Rectal smooth muscle tissue (tissue), 1 donor: ENCODE results near the gene BMP10.

Experiments used
- H3K27ac ChIP-seq: one replicate; pipeline ENCODE4 v1.7.0; 2013; ENCODE audit warnings: low read depth, low read length, inconsistent platforms
- H3K27me3 ChIP-seq: one replicate; pipeline ENCODE4 v1.7.0; 2013; ENCODE audit warnings: low read length; ENCODE audit not compliant: control insufficient read depth, insufficient read depth
- H3K36me3 ChIP-seq: one replicate; pipeline ENCODE4 v1.7.0; 2013; ENCODE audit warnings: low read length; ENCODE audit not compliant: control insufficient read depth, insufficient read depth
- H3K4me1 ChIP-seq: one replicate; pipeline ENCODE4 v1.7.0; 2013; ENCODE audit warnings: low read length; ENCODE audit not compliant: control insufficient read depth, insufficient read depth
- H3K4me3 ChIP-seq: one replicate; pipeline ENCODE4 v1.7.0; 2013; ENCODE audit warnings: low read length
- H3K9ac ChIP-seq: one replicate; pipeline ENCODE4 v1.7.0; 2013; ENCODE audit warnings: low read length

The BMP10 gene

GRCh38 chr2:68885074-68885810 lies 14.0 kb upstream of the BMP10 start:
- no peak overlapping the region for H3K9ac ChIP-seq
- no peaks in the 10 kb centered on the region for H3K27me3 ChIP-seq
- H3K4me1 ChIP-seq: no peaks in the 10 kb centered on the region
- no peaks in the 10 kb centered on the region for H3K36me3 ChIP-seq
- no peak overlapping the region for H3K4me3 ChIP-seq
- no peak overlapping the region for H3K27ac ChIP-seq

GRCh38 chr2:68880213-68880612 lies 9.0 kb upstream of the BMP10 start:
- no peak overlapping the region for H3K4me3 ChIP-seq
- no peaks in the 10 kb centered on the region for H3K4me1 ChIP-seq
- H3K27ac ChIP-seq: no peak overlapping the region
- no peaks in the 10 kb centered on the region for H3K36me3 ChIP-seq
- H3K9ac ChIP-seq: no peak overlapping the region
- H3K27me3 ChIP-seq: no peaks in the 10 kb centered on the region

GRCh38 chr2:68879296-68879695 lies 8.1 kb upstream of the BMP10 start:
- no peaks in the 10 kb centered on the region for H3K4me1 ChIP-seq
- H3K27me3 ChIP-seq: no peaks in the 10 kb centered on the region

GRCh38 chr2:68878753-68879152 lies 7.6 kb upstream of the BMP10 start:
- Histone ChIP-seq H3K4me1 (no peaks in the 10 kb centered on the region), H3K4me3 (no peak overlapping the region), H3K27ac (no peak overlapping the region), H3K27me3 (no peaks in the 10 kb centered on the region), H3K36me3 (no peaks in the 10 kb centered on the region), H3K9ac (no peak overlapping the region)

More at GRCh38 chr2:68879296-68879695, 8.1 kb upstream of the BMP10 start:
- Histone ChIP-seq H3K36me3 (no peaks in the 10 kb centered on the region), H3K9ac (no peak overlapping the region), H3K27ac (no peak overlapping the region), H3K4me3 (no peak overlapping the region)

GRCh38 chr2:68878071-68878711 lies 7.0 kb upstream of the BMP10 start:
- Histone ChIP-seq H3K27me3 (no peaks in the 10 kb centered on the region), H3K9ac (no peak overlapping the region), H3K4me3 (no peak overlapping the region), H3K36me3 (no peaks in the 10 kb centered on the region), H3K4me1 (no peaks in the 10 kb centered on the region), H3K27ac (no peak overlapping the region)

- Histone ChIP-seq H3K4me1 (no peaks in the 10 kb centered on the region), H3K27ac (no peak overlapping the region), H3K27me3 (no peaks in the 10 kb centered on the region), H3K36me3 (no peaks in the 10 kb centered on the region), H3K9ac (no peak overlapping the region), H3K4me3 (no peak overlapping the region)
Measured at GRCh38 chr2:68877079-68877772, 6.0 kb upstream of the BMP10 start.

- Histone ChIP-seq H3K9ac (no peak overlapping the region), H3K4me1 (no peaks in the 10 kb centered on the region), H3K27ac (no peak overlapping the region), H3K27me3 (no peaks in the 10 kb centered on the region), H3K4me3 (no peak overlapping the region), H3K36me3 (no peaks in the 10 kb centered on the region)
Measured at GRCh38 chr2:68870215-68870614, 982 bp downstream of the BMP10 start.

- Histone ChIP-seq H3K4me1 (no peaks in the 10 kb centered on the region), H3K27me3 (no peaks in the 10 kb centered on the region), H3K9ac (no peak overlapping the region), H3K36me3 (no peaks in the 10 kb centered on the region), H3K4me3 (no peak overlapping the region), H3K27ac (no peak overlapping the region)
Measured at GRCh38 chr2:68865108-68865507, 6.1 kb downstream of the BMP10 start.

- Histone ChIP-seq H3K4me3 (no peak overlapping the region), H3K27ac (no peak overlapping the region), H3K9ac (no peak overlapping the region), H3K4me1 (no peaks in the 10 kb centered on the region), H3K36me3 (no peaks in the 10 kb centered on the region), H3K27me3 (no peaks in the 10 kb centered on the region)
Measured at GRCh38 chr2:68863996-68864395, 7.2 kb downstream of the BMP10 start.

- no peaks in the 10 kb centered on the region for H3K27me3 ChIP-seq
- no peaks in the 10 kb centered on the region for H3K36me3 ChIP-seq
- H3K9ac ChIP-seq: no peak overlapping the region
- peaks cover 3% of the 10 kb centered on the region for H3K4me1 ChIP-seq
- no peak overlapping the region for H3K27ac ChIP-seq
- no peak overlapping the region for H3K4me3 ChIP-seq
Measured at GRCh38 chr2:68862889-68863288, 8.3 kb downstream of the BMP10 start.

GRCh38 chr2:68861330-68861729 lies 9.9 kb downstream of the BMP10 start:
- Histone ChIP-seq H3K4me1 (peaks cover 3% of the 10 kb centered on the region), H3K36me3 (no peaks in the 10 kb centered on the region), H3K27me3 (no peaks in the 10 kb centered on the region), H3K27ac (no peak overlapping the region), H3K4me3 (no peak overlapping the region), H3K9ac (no peak overlapping the region)

GRCh38 chr2:68860111-68860510 lies 11.1 kb downstream of the BMP10 start:
- Histone ChIP-seq H3K27ac (no peak overlapping the region), H3K27me3 (no peaks in the 10 kb centered on the region), H3K4me1 (peaks cover 3% of the 10 kb centered on the region), H3K4me3 (no peak overlapping the region), H3K36me3 (no peaks in the 10 kb centered on the region), H3K9ac (no peak overlapping the region)
